ENCODE data around the gene TET1.

DNA sequence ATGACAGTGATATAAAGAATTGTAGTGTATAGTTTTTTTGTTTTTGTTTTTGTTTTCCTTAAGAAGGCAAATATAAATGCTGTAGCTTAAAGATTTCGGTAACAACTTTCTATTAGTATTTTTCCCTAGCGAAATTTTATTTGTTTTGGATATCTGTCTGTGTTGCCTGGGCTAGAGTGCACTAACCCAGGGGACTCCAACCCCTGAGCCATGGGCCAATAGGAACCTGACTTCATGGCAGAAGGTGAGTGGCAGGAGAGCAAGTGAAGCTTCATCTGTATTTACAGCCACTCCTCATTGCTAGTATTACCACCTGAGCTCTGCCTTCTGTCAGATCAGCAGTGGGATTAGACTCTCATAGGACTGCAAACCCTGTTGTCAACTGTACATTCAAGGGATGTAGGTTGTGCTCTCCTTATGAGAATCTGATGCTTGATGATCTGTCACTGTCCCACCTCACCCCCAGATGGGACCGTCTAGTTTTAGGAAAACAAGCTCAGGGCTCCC, 95.5 kb downstream of the TET1 start:
- TF ChIP-seq CTCF (IDR thresholded peaks at IDR 0.05): no peak
- TF ChIP-seq, protein P1, sequence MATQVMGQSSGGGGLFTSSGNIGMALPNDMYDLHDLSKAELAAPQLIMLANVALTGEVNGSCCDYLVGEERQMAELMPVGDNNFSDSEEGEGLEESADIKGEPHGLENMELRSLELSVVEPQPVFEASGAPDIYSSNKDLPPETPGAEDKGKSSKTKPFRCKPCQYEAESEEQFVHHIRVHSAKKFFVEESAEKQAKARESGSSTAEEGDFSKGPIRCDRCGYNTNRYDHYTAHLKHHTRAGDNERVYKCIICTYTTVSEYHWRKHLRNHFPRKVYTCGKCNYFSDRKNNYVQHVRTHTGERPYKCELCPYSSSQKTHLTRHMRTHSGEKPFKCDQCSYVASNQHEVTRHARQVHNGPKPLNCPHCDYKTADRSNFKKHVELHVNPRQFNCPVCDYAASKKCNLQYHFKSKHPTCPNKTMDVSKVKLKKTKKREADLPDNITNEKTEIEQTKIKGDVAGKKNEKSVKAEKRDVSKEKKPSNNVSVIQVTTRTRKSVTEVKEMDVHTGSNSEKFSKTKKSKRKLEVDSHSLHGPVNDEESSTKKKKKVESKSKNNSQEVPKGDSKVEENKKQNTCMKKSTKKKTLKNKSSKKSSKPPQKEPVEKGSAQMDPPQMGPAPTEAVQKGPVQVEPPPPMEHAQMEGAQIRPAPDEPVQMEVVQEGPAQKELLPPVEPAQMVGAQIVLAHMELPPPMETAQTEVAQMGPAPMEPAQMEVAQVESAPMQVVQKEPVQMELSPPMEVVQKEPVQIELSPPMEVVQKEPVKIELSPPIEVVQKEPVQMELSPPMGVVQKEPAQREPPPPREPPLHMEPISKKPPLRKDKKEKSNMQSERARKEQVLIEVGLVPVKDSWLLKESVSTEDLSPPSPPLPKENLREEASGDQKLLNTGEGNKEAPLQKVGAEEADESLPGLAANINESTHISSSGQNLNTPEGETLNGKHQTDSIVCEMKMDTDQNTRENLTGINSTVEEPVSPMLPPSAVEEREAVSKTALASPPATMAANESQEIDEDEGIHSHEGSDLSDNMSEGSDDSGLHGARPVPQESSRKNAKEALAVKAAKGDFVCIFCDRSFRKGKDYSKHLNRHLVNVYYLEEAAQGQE (IDR thresholded peaks at IDR 0.05; ENCODE audit: insufficient read depth in 1 of 2, low read depth in 2 of 2, low read length in 1 of 2): no peak
- no peak for TF ChIP-seq POLR2AphosphoS5 (IDR thresholded peaks at IDR 0.05; ENCODE audit: low read depth, low read length)
- no peak for TF ChIP-seq TCF7L2 (IDR thresholded peaks at IDR 0.05; ENCODE audit: low read depth, low read length)
- TF ChIP-seq SIN3A (IDR thresholded peaks at IDR 0.05; ENCODE audit: borderline replicate concordance, insufficient read depth, low read depth, low read length): no peak

Measured in Panc1 (cell line).